GM12878 (cell line): ENCODE measurements around the gene CCDC17. TPM values are rescaled to one million over a fixed set of nuclear protein-coding genes. Genes with fewer than 3 reads are reported as not detected.

ENCODE experiments used
- CTCF ChIP-seq, 3 experiments: IDR thresholded peaks in 2 of 3; conservative IDR thresholded peaks in 1 of 3; 2 replicates each; pipeline ENCODE4 v1.5.1; 2011; ENCODE audit warnings: low read depth in 3 of 3, low read length in 3 of 3, mild to moderate bottlenecking in 3 of 3, control low read depth in 2 of 3, moderate library complexity in 2 of 3, inconsistent platforms in 1 of 3, mixed read lengths in 1 of 3; ENCODE audit not compliant: control insufficient read depth in 2 of 3, insufficient read depth in 1 of 3; ENCODE audit errors: extremely low read depth in 1 of 3
- FOXK2 ChIP-seq: fragments of 450-650 bp; IDR thresholded peaks from 2 replicates; pipeline ENCODE4 v1.6.1; 2017; ENCODE audit warnings: mild to moderate bottlenecking, moderate library complexity
- IRF3 ChIP-seq: fragments of 450-650 bp; IDR thresholded peaks from 2 replicates; pipeline ENCODE4 v1.6.1; 2014; ENCODE audit warnings: mild to moderate bottlenecking
- MEF2B ChIP-seq: fragments of 450-650 bp; IDR thresholded peaks from 2 replicates; pipeline ENCODE4 v1.6.1; 2018; ENCODE audit warnings: mild to moderate bottlenecking, moderate library complexity; ENCODE audit not compliant: partially characterized antibody, poor library complexity, severe bottlenecking
- RAD21 ChIP-seq: IDR thresholded peaks from 2 replicates; pipeline ENCODE4 v1.6.1; 2011; ENCODE audit warnings: mild to moderate bottlenecking, low read depth, low read length, moderate library complexity; ENCODE audit not compliant: insufficient read depth
- RELA ChIP-seq: fragments of 450-650 bp; IDR thresholded peaks from 2 replicates; pipeline ENCODE4 v1.8.0; 2014; ENCODE audit warnings: borderline replicate concordance; ENCODE audit not compliant: partially characterized antibody
- SREBF1 ChIP-seq: IDR thresholded peaks from 2 replicates; pipeline ENCODE4 v1.6.1; 2012; ENCODE audit warnings: mild to moderate bottlenecking, low read length
- SRF ChIP-seq, 2 experiments: IDR thresholded peaks; 2 replicates each; pipeline ENCODE4 v1.6.1; 2011; ENCODE audit warnings: low read depth in 2 of 2, low read length in 2 of 2, mild to moderate bottlenecking in 1 of 2, moderate library complexity in 1 of 2
- polyA plus RNA-seq, 11 experiments: library from polyadenylated mRNA; depleted of rRNA in 4 of 11; unstranded in 6 of 11; stranded (reverse) in 5 of 11; fragments of >200 nt; fragmentation: Nextera tagmentation in 4 of 11; fragmentation: Illumina TruSeq in 1 of 11; extraction: Ambion mirVana in 4 of 11; extraction: Trizol in 1 of 11; gene quantifications; 1 replicate in 1 of 11; 2 replicates in 10 of 11; pipeline versions ENCODE4 v1.2.1 to v1.2.3, GENCODE V29; 2011 to 2016; ENCODE audit warnings: inconsistent platforms in 2 of 11, missing spikeins in 2 of 11, low read depth in 1 of 11
- total RNA-seq, 4 experiments: library from RNA; depleted of rRNA in 3 of 4; stranded (reverse); fragments of >200 nt in 3 of 4; fragmentation: Illumina TruSeq in 1 of 4; extraction: Trizol in 1 of 4; gene quantifications; 2 replicates each; pipeline versions ENCODE4 v1.2.1 to v1.2.3, GENCODE V29; 2013 to 2021
- TF ChIP-seq, protein P1 (sequence below): fragments of 450-650 bp; IDR thresholded peaks from 2 replicates; pipeline ENCODE4 v1.6.1; 2016; ENCODE audit warnings: mild to moderate bottlenecking, moderate library complexity, borderline replicate concordance

The CCDC17 gene
- total and polyA plus RNA-seq, 10 of the 15 experiments (the other 5 are each of a cell fraction or from before 2014, with no cell fraction given), result 0.15 to 1.9 (median 0.69) TPM

- TF ChIP-seq RELA (no peak), RAD21 (no peak), IRF3 (no peak), FOXK2 (no peak), SREBF1 (no peak), SRF (IDR thresholded peaks at IDR 0.05; ENCODE audit: low read depth in 2 of 2, low read length in 2 of 2) (no peak), MEF2B (no peak), CTCF (IDR thresholded peaks at IDR 0.05 in 2 of 3, conservative IDR thresholded peaks at IDR 0.05 in 1 of 3; ENCODE audit: control insufficient read depth in 2 of 3, extremely low read depth in 1 of 3, insufficient read depth in 1 of 3, low read depth in 3 of 3, low read length in 3 of 3) (no peak)
- TF ChIP-seq, protein P1, sequence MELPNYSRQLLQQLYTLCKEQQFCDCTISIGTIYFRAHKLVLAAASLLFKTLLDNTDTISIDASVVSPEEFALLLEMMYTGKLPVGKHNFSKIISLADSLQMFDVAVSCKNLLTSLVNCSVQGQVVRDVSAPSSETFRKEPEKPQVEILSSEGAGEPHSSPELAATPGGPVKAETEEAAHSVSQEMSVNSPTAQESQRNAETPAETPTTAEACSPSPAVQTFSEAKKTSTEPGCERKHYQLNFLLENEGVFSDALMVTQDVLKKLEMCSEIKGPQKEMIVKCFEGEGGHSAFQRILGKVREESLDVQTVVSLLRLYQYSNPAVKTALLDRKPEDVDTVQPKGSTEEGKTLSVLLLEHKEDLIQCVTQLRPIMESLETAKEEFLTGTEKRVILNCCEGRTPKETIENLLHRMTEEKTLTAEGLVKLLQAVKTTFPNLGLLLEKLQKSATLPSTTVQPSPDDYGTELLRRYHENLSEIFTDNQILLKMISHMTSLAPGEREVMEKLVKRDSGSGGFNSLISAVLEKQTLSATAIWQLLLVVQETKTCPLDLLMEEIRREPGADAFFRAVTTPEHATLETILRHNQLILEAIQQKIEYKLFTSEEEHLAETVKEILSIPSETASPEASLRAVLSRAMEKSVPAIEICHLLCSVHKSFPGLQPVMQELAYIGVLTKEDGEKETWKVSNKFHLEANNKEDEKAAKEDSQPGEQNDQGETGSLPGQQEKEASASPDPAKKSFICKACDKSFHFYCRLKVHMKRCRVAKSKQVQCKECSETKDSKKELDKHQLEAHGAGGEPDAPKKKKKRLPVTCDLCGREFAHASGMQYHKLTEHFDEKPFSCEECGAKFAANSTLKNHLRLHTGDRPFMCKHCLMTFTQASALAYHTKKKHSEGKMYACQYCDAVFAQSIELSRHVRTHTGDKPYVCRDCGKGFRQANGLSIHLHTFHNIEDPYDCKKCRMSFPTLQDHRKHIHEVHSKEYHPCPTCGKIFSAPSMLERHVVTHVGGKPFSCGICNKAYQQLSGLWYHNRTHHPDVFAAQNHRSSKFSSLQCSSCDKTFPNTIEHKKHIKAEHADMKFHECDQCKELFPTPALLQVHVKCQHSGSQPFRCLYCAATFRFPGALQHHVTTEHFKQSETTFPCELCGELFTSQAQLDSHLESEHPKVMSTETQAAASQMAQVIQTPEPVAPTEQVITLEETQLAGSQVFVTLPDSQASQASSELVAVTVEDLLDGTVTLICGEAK, result no peak
Observed at GRCh38 chr1:45635211-45635610, 11.4 kb upstream of the CCDC17 start (continued).
